ENCODE results near the gene ARL2. TPM values are rescaled to one million over a fixed set of nuclear protein-coding genes. Genes with fewer than 3 reads are reported as not detected.

Gene ARL2
- total RNA-seq, 2 donors from 2014 or later: 29.4 to 50.5 TPM

DNA sequence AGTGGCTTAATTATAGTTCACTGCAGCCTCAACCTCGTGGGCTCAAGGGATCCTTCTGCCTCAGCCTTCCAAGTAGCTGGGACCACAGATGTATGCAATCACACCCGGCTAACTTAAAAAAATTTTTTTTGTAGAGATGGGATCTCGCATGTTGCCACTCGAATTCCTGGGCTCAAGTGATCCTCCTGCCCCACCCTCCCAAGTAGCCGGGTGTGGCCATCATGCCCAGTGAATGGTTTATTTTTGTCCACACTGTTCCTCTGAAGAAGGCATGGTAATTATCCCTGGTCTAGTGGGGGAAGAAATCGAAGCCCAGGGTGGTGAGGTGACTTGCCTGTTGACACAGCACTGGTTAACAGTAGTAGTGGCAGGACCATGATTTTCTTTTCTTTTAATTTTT is 28.9 kb downstream of the ARL2 start:
- DNase-seq (ENCODE audit: low spot score): no peak
- peak overlapping the region; percentile 73 for H3K4me3 Mint-ChIP-seq
- no peaks in the 10 kb centered on the region for H3K36me3 Mint-ChIP-seq
- H3K9me3 Mint-ChIP-seq: no peaks in the 10 kb centered on the region
- peaks cover 7 to 13% of the 10 kb centered on the region in 2 donors for H3K4me1 Mint-ChIP-seq (ENCODE audit: low read depth in 2 of 2)
- no peak for ATAC-seq
- H3K27ac Mint-ChIP-seq: peak overlapping the region in 1 of 2 donors; percentile 33
- no peaks in the 10 kb centered on the region for H3K27me3 Mint-ChIP-seq

GRCh38 chr11:65043881-65044501 is 30.0 kb downstream of the ARL2 start:
- no peak overlapping the region for H3K4me3 Mint-ChIP-seq
- H3K36me3 Mint-ChIP-seq: no peaks in the 10 kb centered on the region
- H3K4me1 Mint-ChIP-seq (ENCODE audit: low read depth in 2 of 2): peaks cover 7 to 16% of the 10 kb centered on the region in 2 donors

GRCh38 chr11:65045061-65045460 is 31.1 kb downstream of the ARL2 start:
- no peaks in the 10 kb centered on the region for H3K36me3 Mint-ChIP-seq
- peaks cover 7 to 16% of the 10 kb centered on the region in 2 donors for H3K4me1 Mint-ChIP-seq (ENCODE audit: low read depth in 2 of 2)
- DNase-seq (ENCODE audit: low spot score) (no peak), ATAC-seq (no peak)
- H3K27ac Mint-ChIP-seq: no peak overlapping the region
- H3K4me3 Mint-ChIP-seq: no peak overlapping the region
- H3K9me3 Mint-ChIP-seq: no peaks in the 10 kb centered on the region
- no peaks in the 10 kb centered on the region for H3K27me3 Mint-ChIP-seq

More at GRCh38 chr11:65043881-65044501, 30.0 kb downstream of the ARL2 start:
- H3K27me3 Mint-ChIP-seq: no peaks in the 10 kb centered on the region
- no peak overlapping the region for H3K27ac Mint-ChIP-seq
- no peaks in the 10 kb centered on the region for H3K9me3 Mint-ChIP-seq
- ATAC-seq: no peak
- DNase-seq (ENCODE audit: low spot score): no peak

DNA sequence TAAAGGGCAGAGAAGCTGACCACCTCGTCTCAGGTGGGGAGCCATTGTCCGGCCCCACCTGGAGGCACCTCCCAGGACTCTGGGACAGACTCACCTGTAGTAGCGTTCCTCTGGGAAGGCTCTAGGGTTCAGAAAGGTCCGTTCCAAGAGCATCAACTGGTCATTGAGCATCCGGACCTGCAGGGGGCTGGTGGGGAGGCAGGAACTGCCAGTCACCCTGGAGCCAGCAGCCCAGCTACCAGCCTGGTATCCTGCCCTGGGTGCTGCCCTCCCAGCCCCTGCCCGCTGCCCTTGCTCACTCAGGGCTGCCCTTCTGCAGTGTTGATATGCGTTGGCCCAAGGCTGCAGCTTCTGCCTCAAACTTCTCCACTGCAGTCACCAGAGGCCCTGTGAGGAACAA is 31.8 kb downstream of the ARL2 start:
- H3K4me1 Mint-ChIP-seq (ENCODE audit: low read depth in 2 of 2): peaks cover 7 to 16% of the 10 kb centered on the region in 2 donors
- no peaks in the 10 kb centered on the region for H3K36me3 Mint-ChIP-seq
- no peak for DNase-seq (ENCODE audit: low spot score)
- H3K27ac Mint-ChIP-seq: no peak overlapping the region
- H3K4me3 Mint-ChIP-seq: no peak overlapping the region
- ATAC-seq: no peak
- no peaks in the 10 kb centered on the region for H3K9me3 Mint-ChIP-seq
- no peaks in the 10 kb centered on the region for H3K27me3 Mint-ChIP-seq

DNA sequence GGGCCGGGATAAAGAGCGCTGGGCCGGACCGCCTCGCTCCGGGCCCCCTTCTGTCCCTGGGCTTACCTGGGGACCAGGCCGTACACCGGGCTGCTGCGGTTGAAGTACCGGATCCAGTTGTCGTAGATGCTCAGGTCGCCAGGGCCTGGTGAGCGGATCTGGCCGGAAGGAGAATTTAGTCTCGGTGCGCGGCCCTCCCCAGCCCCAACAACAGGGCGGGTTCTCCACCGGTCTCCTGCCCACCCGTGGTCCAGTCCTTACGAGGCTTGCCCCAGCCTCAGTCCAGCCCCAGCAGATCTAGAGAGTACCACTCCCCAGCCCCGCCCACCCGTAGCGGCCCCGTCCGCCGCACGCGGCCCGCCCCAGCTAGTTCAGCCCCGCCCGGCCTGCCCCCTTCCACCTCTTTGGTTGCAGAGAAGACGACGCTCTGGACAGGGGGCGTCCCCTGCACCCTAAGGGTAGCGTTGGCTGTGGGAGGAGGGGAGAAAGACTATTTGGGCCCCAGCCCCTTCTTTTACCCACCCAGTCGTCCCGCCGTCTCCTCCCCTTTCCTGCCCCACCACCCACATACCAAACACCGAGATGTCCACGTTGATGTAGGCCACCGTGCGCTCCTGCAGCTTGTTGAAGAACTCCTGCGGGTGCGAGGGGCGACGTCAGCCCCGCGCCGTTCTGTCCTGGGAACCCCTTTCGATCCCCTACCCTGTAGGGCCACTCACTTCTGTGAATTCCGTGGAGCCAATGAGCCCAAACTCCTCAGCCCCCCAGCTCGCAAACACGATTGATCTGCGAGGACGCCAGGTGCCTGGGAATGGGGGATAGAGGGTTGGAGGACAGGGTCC is 33.8 kb downstream of the ARL2 start:
- H3K27me3 Mint-ChIP-seq: no peaks in the 10 kb centered on the region
- no peaks in the 10 kb centered on the region for H3K9me3 Mint-ChIP-seq
- ATAC-seq: peak; percentile 75 to 83
- peaks cover 7 to 11% of the 10 kb centered on the region in 2 donors for H3K4me1 Mint-ChIP-seq (ENCODE audit: low read depth in 2 of 2)
- DNase-seq (ENCODE audit: low spot score): no peak
- H3K4me3 Mint-ChIP-seq: peak overlapping the region; percentile 91
- no peaks in the 10 kb centered on the region for H3K36me3 Mint-ChIP-seq
- peak overlapping the region; percentile 66 to 86 for H3K27ac Mint-ChIP-seq

DNA sequence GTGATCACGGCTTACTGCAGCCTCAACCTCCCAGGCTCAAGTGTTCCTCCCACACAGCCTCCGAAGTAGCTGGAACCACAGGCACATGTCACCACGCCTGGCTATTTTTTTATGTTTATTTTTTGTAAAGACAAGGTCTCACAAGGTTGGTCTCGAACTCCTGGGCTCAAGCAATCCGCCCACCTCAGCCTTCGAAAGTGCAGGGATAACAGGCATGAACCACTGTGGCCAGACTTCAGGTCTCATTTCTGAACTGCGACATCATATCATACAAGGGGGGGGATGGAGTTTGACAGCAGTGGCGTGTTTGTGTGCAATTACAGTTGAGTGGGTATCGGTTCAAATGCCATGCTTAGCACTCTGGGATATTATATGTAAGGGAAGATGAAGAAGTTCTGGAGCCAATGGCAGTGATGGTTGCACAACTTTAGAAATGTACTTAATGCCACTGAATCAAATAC is 37.5 kb downstream of the ARL2 start:
- Mint-ChIP-seq H3K27me3 (peaks cover 0 to 8% of the 10 kb centered on the region in 2 donors), H3K4me3 (no peak overlapping the region)
- DNase-seq (ENCODE audit: low spot score): no peak

DNA sequence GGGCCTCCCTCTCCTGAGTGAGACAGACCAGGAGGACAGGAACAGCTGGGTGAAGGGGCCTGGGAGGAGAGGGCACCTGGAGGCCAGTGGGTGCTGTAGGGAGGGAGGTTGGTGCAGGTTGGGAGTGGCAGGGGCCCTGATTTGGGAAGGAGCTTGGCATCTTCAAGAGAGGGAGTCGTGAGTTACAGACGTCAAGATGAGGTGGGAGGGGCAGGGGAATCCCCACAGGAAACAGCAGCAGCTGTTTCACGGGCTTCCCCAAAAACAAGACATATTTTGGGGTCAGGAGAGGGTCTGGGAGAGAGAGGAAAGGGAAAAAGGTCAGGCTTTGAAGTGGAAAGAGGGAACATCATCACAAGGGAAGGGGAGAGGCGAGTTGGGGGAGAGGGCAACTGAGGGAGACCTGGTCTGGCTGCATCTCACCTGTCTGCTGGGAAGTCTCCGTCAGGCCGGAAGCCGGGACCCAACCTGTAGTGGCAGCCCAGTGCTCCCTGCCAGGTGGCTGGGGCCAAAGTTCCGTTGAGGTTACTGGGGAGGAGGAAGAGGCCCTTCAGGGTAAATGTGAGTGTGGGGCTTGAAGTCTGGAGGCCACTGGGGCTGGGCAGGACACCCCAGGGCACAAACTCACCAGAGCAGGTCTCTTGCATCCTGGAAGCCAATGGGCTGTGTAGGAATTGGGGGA is 40.0 kb downstream of the ARL2 start:
- Mint-ChIP-seq H3K4me3 (no peak overlapping the region), H3K9me3 (no peaks in the 10 kb centered on the region), H3K27me3 (peaks cover 0 to 8% of the 10 kb centered on the region in 2 donors), H3K4me1 (ENCODE audit: low read depth in 2 of 2) (peaks cover 0 to 6% of the 10 kb centered on the region in 2 donors), H3K27ac (peak overlapping the region in 1 of 2 donors; percentile 85), H3K36me3 (no peaks in the 10 kb centered on the region)
- DNase-seq (ENCODE audit: low spot score) (no peak), ATAC-seq (no peak)

More for the DNA sequence above, 37.5 kb downstream of the ARL2 start:
- no peaks in the 10 kb centered on the region for H3K9me3 Mint-ChIP-seq
- H3K4me1 Mint-ChIP-seq (ENCODE audit: low read depth in 2 of 2): peaks cover 7 to 16% of the 10 kb centered on the region in 2 donors
- H3K27ac Mint-ChIP-seq: no peak overlapping the region
- no peaks in the 10 kb centered on the region for H3K36me3 Mint-ChIP-seq
- ATAC-seq: no peak

DNA sequence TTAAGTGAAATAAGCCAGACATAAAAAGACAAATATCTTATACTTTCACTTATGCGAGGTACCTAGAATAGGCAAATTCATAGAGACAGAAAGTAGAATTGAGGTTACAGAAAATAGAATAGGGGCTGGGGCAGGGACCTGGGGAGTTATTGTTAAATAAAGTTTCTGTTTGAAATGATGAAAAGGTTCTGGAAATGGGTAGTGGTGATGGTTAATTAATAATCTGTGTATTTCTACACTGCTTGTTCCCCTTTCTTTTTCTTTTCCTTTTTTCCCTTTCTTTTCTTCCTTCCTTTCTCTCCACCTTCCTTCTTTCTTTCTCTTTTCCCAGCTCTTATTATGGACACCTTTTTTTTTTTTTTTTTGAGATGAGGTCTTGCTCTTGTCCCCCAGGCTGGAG is 41.6 kb downstream of the ARL2 start:
- no peak overlapping the region for H3K4me3 Mint-ChIP-seq
- H3K36me3 Mint-ChIP-seq: no peaks in the 10 kb centered on the region
- H3K27me3 Mint-ChIP-seq: peaks cover 0 to 8% of the 10 kb centered on the region in 2 donors
- H3K9me3 Mint-ChIP-seq: no peaks in the 10 kb centered on the region
- H3K27ac Mint-ChIP-seq: no peak overlapping the region
- no peak for ATAC-seq
- H3K4me1 Mint-ChIP-seq (ENCODE audit: low read depth in 2 of 2): peaks cover 0 to 6% of the 10 kb centered on the region in 2 donors
- no peak for DNase-seq (ENCODE audit: low spot score)

DNA sequence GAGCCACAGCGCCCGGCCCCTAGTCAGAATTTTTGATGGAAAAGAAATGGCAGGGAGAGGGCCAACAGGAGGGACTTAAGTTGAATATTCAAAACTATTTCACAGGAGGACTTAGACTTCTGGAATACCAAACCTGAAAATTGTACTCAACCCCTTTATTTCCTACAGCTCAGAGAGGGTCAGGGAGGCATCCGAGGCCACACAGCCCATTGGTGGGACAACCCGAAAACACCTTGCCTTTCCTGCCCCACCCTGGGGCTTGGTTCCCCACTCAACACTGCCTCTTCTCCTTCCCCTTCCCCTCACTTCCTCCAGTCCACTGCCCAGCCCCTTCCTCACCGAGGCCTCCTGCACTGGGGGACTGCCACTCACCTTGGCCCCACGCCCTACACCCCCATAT is 43.0 kb downstream of the ARL2 start:
- H3K9me3 Mint-ChIP-seq: no peaks in the 10 kb centered on the region
- no peak for ATAC-seq
- peaks cover 0 to 6% of the 10 kb centered on the region in 2 donors for H3K4me1 Mint-ChIP-seq (ENCODE audit: low read depth in 2 of 2)

GRCh38 chr11:65057526-65057925 is 43.6 kb downstream of the ARL2 start:
- H3K36me3 Mint-ChIP-seq: no peaks in the 10 kb centered on the region
- H3K9me3 Mint-ChIP-seq: no peaks in the 10 kb centered on the region
- DNase-seq (ENCODE audit: low spot score) (no peak), ATAC-seq (peak in 1 of 2 donors; percentile 21)
- peaks cover 0 to 6% of the 10 kb centered on the region in 2 donors for H3K4me1 Mint-ChIP-seq (ENCODE audit: low read depth in 2 of 2)
- no peak overlapping the region for H3K27ac Mint-ChIP-seq
- peaks cover 0 to 15% of the 10 kb centered on the region in 2 donors for H3K27me3 Mint-ChIP-seq
- H3K4me3 Mint-ChIP-seq: no peak overlapping the region

More for the DNA sequence above, 43.0 kb downstream of the ARL2 start:
- H3K4me3 Mint-ChIP-seq: no peak overlapping the region
- no peak overlapping the region for H3K27ac Mint-ChIP-seq
- H3K27me3 Mint-ChIP-seq: peaks cover 0 to 11% of the 10 kb centered on the region in 2 donors
- H3K36me3 Mint-ChIP-seq: no peaks in the 10 kb centered on the region
- DNase-seq (ENCODE audit: low spot score): no peak

DNA sequence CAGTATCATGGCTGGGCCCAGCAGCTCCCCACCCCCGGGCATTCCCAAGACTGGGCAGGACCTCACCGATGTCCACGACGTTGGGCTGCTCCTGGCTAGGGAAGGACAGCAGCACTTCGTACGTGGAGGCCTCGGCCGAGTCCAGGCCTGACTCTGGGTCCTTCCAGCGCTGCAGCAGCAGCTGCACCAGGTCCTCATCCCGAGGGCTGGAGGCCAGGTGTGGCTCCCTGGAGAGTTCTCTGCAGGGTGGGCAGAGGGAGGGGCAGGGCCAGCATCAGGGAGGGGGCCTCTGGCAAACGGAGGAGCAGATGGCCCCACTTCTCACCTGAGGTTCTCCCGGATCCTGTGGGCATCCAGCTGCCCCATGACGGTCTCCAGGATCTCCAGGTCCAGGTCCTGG is 44.1 kb downstream of the ARL2 start:
- no peak overlapping the region for H3K4me3 Mint-ChIP-seq
- no peak overlapping the region for H3K27ac Mint-ChIP-seq
- peaks cover 0 to 6% of the 10 kb centered on the region in 2 donors for H3K4me1 Mint-ChIP-seq (ENCODE audit: low read depth in 2 of 2)
- ATAC-seq: no peak
- H3K36me3 Mint-ChIP-seq: no peaks in the 10 kb centered on the region
- H3K9me3 Mint-ChIP-seq: no peaks in the 10 kb centered on the region
- no peak for DNase-seq (ENCODE audit: low spot score)
- H3K27me3 Mint-ChIP-seq: peaks cover 0 to 15% of the 10 kb centered on the region in 2 donors

- Mint-ChIP-seq H3K27ac (no peak within 1 kb of the TSS), H3K4me1 (ENCODE audit: low read depth in 2 of 2) (peaks cover 0 to 6% of the 10 kb centered on the region in 2 donors), H3K27me3 (peaks cover 0 to 15% of the 10 kb centered on the region in 2 donors), H3K4me3 (no peak within 1 kb of the TSS), H3K9me3 (no peaks in the 10 kb centered on the region), H3K36me3 (no peaks in the 10 kb centered on the region)
- ATAC-seq (peak in 1 of 2 donors; percentile 21), DNase-seq (ENCODE audit: low spot score) (no peak)
Observed at GRCh38 chr11:65058419-65059054, 44.6 kb downstream of the ARL2 start, which contains the start of gene NAALADL1. Gene NAALADL1 (minus strand): TSS chr11:65058553. CDS start chr11:65058521, 32 bp downstream.

DNA sequence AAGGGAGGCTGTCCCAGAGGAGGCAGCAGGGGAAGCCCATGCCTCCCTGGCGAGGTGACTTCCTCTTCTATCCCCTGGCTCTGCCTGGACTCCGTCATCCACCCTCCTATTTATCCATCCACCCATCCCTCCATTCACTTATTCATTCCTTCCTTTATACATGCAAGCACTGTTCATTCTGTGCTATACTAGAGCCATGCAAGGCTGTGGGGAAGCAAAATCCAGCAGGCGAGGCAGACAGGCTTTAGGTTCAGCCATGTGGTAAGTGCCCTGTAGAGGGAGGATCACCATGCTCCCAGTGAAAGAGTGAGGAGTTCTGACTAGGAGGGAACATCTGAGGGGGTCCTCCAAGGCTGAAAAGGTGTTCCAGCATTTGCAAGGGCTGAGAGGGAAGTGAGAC is 45.6 kb downstream of the ARL2 start:
- Mint-ChIP-seq H3K36me3 (no peaks in the 10 kb centered on the region), H3K4me1 (ENCODE audit: low read depth in 2 of 2) (no peaks in the 10 kb centered on the region), H3K27ac (no peak overlapping the region), H3K4me3 (no peak overlapping the region), H3K9me3 (no peaks in the 10 kb centered on the region), H3K27me3 (peaks cover 0 to 9% of the 10 kb centered on the region in 2 donors)
- ATAC-seq (no peak), DNase-seq (ENCODE audit: low spot score) (no peak)

Measured in natural killer cell treated with Interleukin-12 subunit alpha and Interleukin-12 subunit beta and Interleukin-15 and Interleukin-18, amount 100 ng/mL, for 72 hours (primary cell).